Measurements from ENCODE around the gene TIAL1. TPM values are rescaled to one million over a fixed set of nuclear protein-coding genes. Genes with fewer than 3 reads are reported as not detected.
"Not testable (repeated sequence)": the region's sequence is repeated elsewhere in the genome, so short reads cannot be mapped to it uniquely, and the experiment has no call there.

Gene TIAL1
- total and polyA plus RNA-seq, 2 donors (not counting 3 experiments of a cell fraction or from before 2014, with no cell fraction given), result 57.7 to 150 TPM

DNA sequence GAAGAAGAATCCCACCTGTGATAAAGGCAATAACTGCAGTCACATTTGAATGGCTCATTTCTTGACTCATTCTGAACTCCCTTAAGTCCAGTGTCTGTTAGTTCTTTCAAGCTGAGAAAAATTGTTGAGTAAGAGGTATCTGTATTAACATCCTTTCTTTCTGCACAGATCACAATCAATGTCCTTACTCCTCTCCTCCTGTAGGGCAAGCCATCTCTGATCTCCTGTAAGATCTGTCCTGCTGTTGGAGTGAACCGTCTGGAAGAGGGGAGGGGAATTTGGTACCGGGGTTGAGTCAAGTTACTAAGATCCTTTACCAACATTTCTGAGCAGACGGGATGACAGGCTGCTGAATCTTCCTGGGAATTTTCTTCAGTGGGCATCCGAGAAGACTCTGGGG lies 34.7 kb downstream of the TIAL1 start:
- no peak for TF ChIP-seq JUN (IDR thresholded peaks at IDR 0.05; ENCODE audit: borderline replicate concordance, insufficient read depth, insufficient read length, low read depth)
- TF ChIP-seq, protein P1, sequence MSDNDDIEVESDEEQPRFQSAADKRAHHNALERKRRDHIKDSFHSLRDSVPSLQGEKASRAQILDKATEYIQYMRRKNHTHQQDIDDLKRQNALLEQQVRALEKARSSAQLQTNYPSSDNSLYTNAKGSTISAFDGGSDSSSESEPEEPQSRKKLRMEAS (IDR thresholded peaks at IDR 0.05; ENCODE audit: insufficient read depth, insufficient read length), result no peak
- TF ChIP-seq MYC (IDR thresholded peaks at IDR 0.05; ENCODE audit: low read depth, low read length), result no peak
- TF ChIP-seq FOS (IDR thresholded peaks at IDR 0.05; ENCODE audit: borderline replicate concordance, insufficient read depth, low read length), result no peak
- TF ChIP-seq, protein P2, sequence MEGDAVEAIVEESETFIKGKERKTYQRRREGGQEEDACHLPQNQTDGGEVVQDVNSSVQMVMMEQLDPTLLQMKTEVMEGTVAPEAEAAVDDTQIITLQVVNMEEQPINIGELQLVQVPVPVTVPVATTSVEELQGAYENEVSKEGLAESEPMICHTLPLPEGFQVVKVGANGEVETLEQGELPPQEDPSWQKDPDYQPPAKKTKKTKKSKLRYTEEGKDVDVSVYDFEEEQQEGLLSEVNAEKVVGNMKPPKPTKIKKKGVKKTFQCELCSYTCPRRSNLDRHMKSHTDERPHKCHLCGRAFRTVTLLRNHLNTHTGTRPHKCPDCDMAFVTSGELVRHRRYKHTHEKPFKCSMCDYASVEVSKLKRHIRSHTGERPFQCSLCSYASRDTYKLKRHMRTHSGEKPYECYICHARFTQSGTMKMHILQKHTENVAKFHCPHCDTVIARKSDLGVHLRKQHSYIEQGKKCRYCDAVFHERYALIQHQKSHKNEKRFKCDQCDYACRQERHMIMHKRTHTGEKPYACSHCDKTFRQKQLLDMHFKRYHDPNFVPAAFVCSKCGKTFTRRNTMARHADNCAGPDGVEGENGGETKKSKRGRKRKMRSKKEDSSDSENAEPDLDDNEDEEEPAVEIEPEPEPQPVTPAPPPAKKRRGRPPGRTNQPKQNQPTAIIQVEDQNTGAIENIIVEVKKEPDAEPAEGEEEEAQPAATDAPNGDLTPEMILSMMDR (IDR thresholded peaks at IDR 0.05; ENCODE audit: extremely low read depth in 1 of 2, insufficient read depth in 1 of 2, low read depth in 1 of 2, low read length in 2 of 2), result no peak
- no peak for TF ChIP-seq POLR2AphosphoS5 (IDR thresholded peaks at IDR 0.05; ENCODE audit: insufficient read depth, low read depth, low read length)
- no peak for TF ChIP-seq GATA2 (IDR thresholded peaks at IDR 0.05; ENCODE audit: insufficient read depth, insufficient read length, low read depth, low read length)
- TF ChIP-seq POLR2A (IDR thresholded peaks at IDR 0.05; ENCODE audit: low read depth, low read length), result no peak
- TF ChIP-seq EZH2 (IDR thresholded peaks at IDR 0.05; ENCODE audit: borderline replicate concordance, low read depth, low read length, severe bottlenecking), result no peak
- intact Hi-C loops (cut with micrococcal nuclease), result no loop called here
- no peaks in the 10 kb centered on the region for H3K4me1 ChIP-seq (ENCODE audit: control insufficient read depth, extremely low read depth, insufficient read depth, low read length)
- no peak overlapping the region for H3K27ac ChIP-seq (ENCODE audit: insufficient read depth, low read depth, low read length)
- ChIA-PET POLR2A (no interaction called here), CTCF (no interaction called here)
- H3K9me1 ChIP-seq (replicated peaks; ENCODE audit: control insufficient read depth, extremely low read depth, insufficient read depth, low read length), result no peaks in the 10 kb centered on the region
- no peaks in the 10 kb centered on the region for H3K27me3 ChIP-seq (ENCODE audit: control insufficient read depth in 2 of 2, insufficient read depth in 2 of 2, low read length in 2 of 2)
- no peak overlapping the region for H3K4me3 ChIP-seq (replicated peaks in 1 of 3; ENCODE audit: insufficient read depth in 1 of 3, low read depth in 1 of 3, low read length in 3 of 3)
- H4K20me1 ChIP-seq (replicated peaks; ENCODE audit: control insufficient read depth, extremely low read depth, insufficient read depth, low read length), result no peaks in the 10 kb centered on the region
- H3K9me3 ChIP-seq (replicated peaks; ENCODE audit: control insufficient read depth, insufficient read depth, low read length), result no peaks in the 10 kb centered on the region
- H3K36me3 ChIP-seq (ENCODE audit: control insufficient read depth in 2 of 2, extremely low read depth in 1 of 2, insufficient read depth in 2 of 2, low read length in 2 of 2), result no peaks in the 10 kb centered on the region
- FAIRE-seq (no peak), DNase-seq (ENCODE audit: low read depth, low spot score) (no peak)
- dilution Hi-C loops (cut with MboI; ENCODE audit: extremely low pct_ligation_motif_present, low sequenced_read_pairs), result no loop called here
- H3K79me2 ChIP-seq (ENCODE audit: control insufficient read depth, insufficient read depth, low read length), result no peaks in the 10 kb centered on the region
- no peak overlapping the region for H2AFZ ChIP-seq (ENCODE audit: low read depth, low read length)
- BruUV-seq (replicated peaks), result no TSS peak
- H3K9ac ChIP-seq (replicated peaks; ENCODE audit: extremely low read depth, insufficient read depth, low read length), result no peak overlapping the region
- H3K4me2 ChIP-seq (ENCODE audit: insufficient read depth, low read length), result no peak overlapping the region

DNA sequence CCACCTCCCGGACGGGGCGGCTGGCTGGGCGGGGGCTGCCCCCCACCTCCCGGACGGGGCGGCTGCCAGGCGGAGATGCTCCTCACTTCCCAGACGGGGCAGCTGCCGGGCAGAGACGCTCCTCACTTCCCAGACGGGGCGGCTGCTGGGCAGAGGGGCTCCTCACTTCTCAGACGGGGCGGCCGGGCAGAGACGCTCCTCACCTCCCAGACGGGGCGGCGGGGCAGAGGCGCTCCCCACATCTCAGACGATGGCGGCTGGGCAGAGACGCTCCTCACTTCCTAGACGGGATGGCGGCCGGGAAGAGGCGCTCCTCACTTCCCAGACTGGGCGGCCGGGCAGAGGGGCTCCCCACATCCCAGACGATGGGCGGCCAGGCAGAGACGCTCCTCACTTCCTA lies 37.3 kb downstream of the TIAL1 start:
- dilution Hi-C loops (cut with MboI; ENCODE audit: extremely low pct_ligation_motif_present, low sequenced_read_pairs); FAIRE-seq; H3K9ac ChIP-seq (replicated peaks; ENCODE audit: extremely low read depth, insufficient read depth, low read length); H3K27ac ChIP-seq (ENCODE audit: insufficient read depth, low read depth, low read length); H3K4me2 ChIP-seq (ENCODE audit: insufficient read depth, low read length); intact Hi-C loops (cut with micrococcal nuclease); CTCF ChIA-PET; H3K4me3 ChIP-seq (replicated peaks in 1 of 3; ENCODE audit: insufficient read depth in 1 of 3, low read depth in 1 of 3, low read length in 3 of 3); H3K9me3 ChIP-seq (replicated peaks; ENCODE audit: control insufficient read depth, insufficient read depth, low read length); DNase-seq (ENCODE audit: low read depth, low spot score); H3K27me3 ChIP-seq (ENCODE audit: control insufficient read depth in 2 of 2, insufficient read depth in 2 of 2, low read length in 2 of 2); H3K4me1 ChIP-seq (ENCODE audit: control insufficient read depth, extremely low read depth, insufficient read depth, low read length); H3K36me3 ChIP-seq (ENCODE audit: control insufficient read depth in 2 of 2, extremely low read depth in 1 of 2, insufficient read depth in 2 of 2, low read length in 2 of 2); BruUV-seq (replicated peaks); H4K20me1 ChIP-seq (replicated peaks; ENCODE audit: control insufficient read depth, extremely low read depth, insufficient read depth, low read length); H2AFZ ChIP-seq (ENCODE audit: low read depth, low read length); H3K79me2 ChIP-seq (ENCODE audit: control insufficient read depth, insufficient read depth, low read length); POLR2A ChIA-PET; H3K9me1 ChIP-seq (replicated peaks; ENCODE audit: control insufficient read depth, extremely low read depth, insufficient read depth, low read length): not testable (repeated sequence)

DNA sequence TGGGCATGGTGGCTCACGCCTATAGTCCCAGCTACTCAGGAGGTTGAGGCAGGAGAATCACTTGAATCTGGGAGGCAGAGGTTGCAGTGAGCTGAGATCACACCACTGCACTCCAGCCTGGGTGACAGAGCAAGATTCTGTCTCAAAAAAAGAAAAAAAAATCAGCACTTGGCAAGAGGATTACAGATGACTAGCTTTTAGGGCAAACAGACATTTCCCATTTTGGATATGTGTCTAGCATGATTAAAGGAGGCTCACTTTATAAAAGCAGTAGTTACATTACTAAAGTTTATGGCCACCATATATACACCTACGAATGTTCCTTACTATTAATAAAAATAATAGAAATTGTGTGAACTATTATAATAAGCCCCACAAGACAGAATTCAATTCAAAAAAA lies 40.7 kb downstream of the TIAL1 start:
- BruUV-seq (replicated peaks); H3K9me1 ChIP-seq (replicated peaks; ENCODE audit: control insufficient read depth, extremely low read depth, insufficient read depth, low read length); H3K4me2 ChIP-seq (ENCODE audit: insufficient read depth, low read length); H3K9me3 ChIP-seq (replicated peaks; ENCODE audit: control insufficient read depth, insufficient read depth, low read length); FAIRE-seq; H4K20me1 ChIP-seq (replicated peaks; ENCODE audit: control insufficient read depth, extremely low read depth, insufficient read depth, low read length); H2AFZ ChIP-seq (ENCODE audit: low read depth, low read length); H3K27me3 ChIP-seq (ENCODE audit: control insufficient read depth in 2 of 2, insufficient read depth in 2 of 2, low read length in 2 of 2); H3K4me1 ChIP-seq (ENCODE audit: control insufficient read depth, extremely low read depth, insufficient read depth, low read length); POLR2A ChIA-PET; H3K9ac ChIP-seq (replicated peaks; ENCODE audit: extremely low read depth, insufficient read depth, low read length); dilution Hi-C loops (cut with MboI; ENCODE audit: extremely low pct_ligation_motif_present, low sequenced_read_pairs); H3K79me2 ChIP-seq (ENCODE audit: control insufficient read depth, insufficient read depth, low read length); intact Hi-C loops (cut with micrococcal nuclease); H3K27ac ChIP-seq (ENCODE audit: insufficient read depth, low read depth, low read length); H3K36me3 ChIP-seq (ENCODE audit: control insufficient read depth in 2 of 2, extremely low read depth in 1 of 2, insufficient read depth in 2 of 2, low read length in 2 of 2); DNase-seq (ENCODE audit: low read depth, low spot score); H3K4me3 ChIP-seq (replicated peaks in 1 of 3; ENCODE audit: insufficient read depth in 1 of 3, low read depth in 1 of 3, low read length in 3 of 3): not testable (repeated sequence)
- CTCF ChIA-PET, result interaction anchor here (1.0 to 1.7 kb wide), 2 partner anchors 13 to 379 kb away, joined by 3 to 4 read pairs; partner anchors contain the start of gene RGS10

Data from endothelial cell of umbilical vein (primary cell).